Tibial nerve (tissue), 4 donors: ENCODE results near the gene RAD1. TPM values are rescaled to one million over a fixed set of nuclear protein-coding genes. Genes with fewer than 3 reads are reported as not detected.

Experiments
- DNase-seq, 2 donors: peaks; one replicate each; pipeline ENCODE4 v3.0.0-alpha.2; 2019; ENCODE audit warnings: low spot score in 2 of 2
- H3K27ac ChIP-seq, 4 donors: fragments of 200-600 bp; sonication (generic) in 3 of 4; one replicate each; pipeline ENCODE4 v1.5.1; 2017 to 2019; ENCODE audit warnings: mild to moderate bottlenecking in 1 of 4
- H3K27me3 ChIP-seq, 2 donors: fragments of 200-600 bp; sonication (generic) in 1 of 2; one replicate each; pipeline versions ENCODE4 v1.5.1 to v1.6.0; 2017 to 2019
- H3K36me3 ChIP-seq, 3 donors: fragments of 200-600 bp; sonication (generic); one replicate each; pipeline ENCODE4 v1.5.1; 2018 to 2019
- H3K4me1 ChIP-seq, 4 donors: fragments of 200-600 bp; sonication (generic) in 3 of 4; one replicate each; pipeline ENCODE4 v1.5.1; 2017 to 2019
- H3K4me3 ChIP-seq, 4 donors: fragments of 200-600 bp; sonication (generic) in 3 of 4; one replicate each; pipeline ENCODE4 v1.5.1; 2017 to 2019; ENCODE audit warnings: mild to moderate bottlenecking in 1 of 4, moderate library complexity in 1 of 4
- H3K9me3 ChIP-seq, 4 donors: fragments of 200-600 bp; sonication (generic) in 3 of 4; one replicate each; pipeline ENCODE4 v1.5.1; 2017 to 2019
- CTCF ChIP-seq, 5 experiments: fragments of 200-600 bp in 3 of 5; fragments of 450-650 bp in 2 of 5; sonication (generic) in 3 of 5; IDR thresholded peaks; one replicate each; pipeline ENCODE4 v1.5.1; 2016 to 2019; ENCODE audit warnings: antibody characterized with exemption in 5 of 5, mild to moderate bottlenecking in 3 of 5, moderate library complexity in 2 of 5
- EP300 ChIP-seq, 2 donors: sonication (generic); formaldehyde crosslinking; IDR thresholded peaks; one replicate each; pipeline ENCODE4 v1.6.1; 2017; ENCODE audit warnings: antibody characterized with exemption in 2 of 2, mild to moderate bottlenecking in 1 of 2
- POLR2A ChIP-seq, 2 donors: fragments of 450-650 bp; IDR thresholded peaks; one replicate each; pipeline ENCODE4 v1.6.1; 2017; ENCODE audit warnings: antibody characterized with exemption in 2 of 2, mild to moderate bottlenecking in 2 of 2, moderate library complexity in 2 of 2
- WGBS, 2 donors: methylation state at CpG; one replicate each; pipeline ENCODE4 v1.1.5; 2018; 5-methylcytosine and 5-hydroxymethylcytosine counted together
- total RNA-seq, 4 donors: library from RNA; depleted of rRNA; stranded (reverse); fragments of >200 nt; gene quantifications; one replicate each; pipeline ENCODE4 v1.1.0, GENCODE V29; 2016

RAD1 gene
- total RNA-seq, 4 donors from 2014 or later = 12.3 to 22.3 (median 16.7) TPM

GRCh38 chr5:34868791-34869190 is 46.5 kb downstream of the RAD1 start:
- no peak overlapping the region for H3K27ac ChIP-seq
- no peaks in the 10 kb centered on the region for H3K36me3 ChIP-seq
- no peaks in the 10 kb centered on the region for H3K9me3 ChIP-seq
- no peaks in the 10 kb centered on the region for H3K27me3 ChIP-seq
- WGBS, 2 donors = 96% methylated on average over 1 of the region's 1 CpG
- TF ChIP-seq EP300 (IDR thresholded peaks at IDR 0.05) (no peak), POLR2A (IDR thresholded peaks at IDR 0.05) (no peak), CTCF (IDR thresholded peaks at IDR 0.05) (no peak)
- no peak for DNase-seq
- H3K4me1 ChIP-seq = peaks cover 0 to 23% (median 0%) of the 10 kb centered on the region in 4 donors
- H3K4me3 ChIP-seq = no peak overlapping the region

GRCh38 chr5:34867660-34868059 is 47.6 kb downstream of the RAD1 start:
- Histone ChIP-seq H3K27me3 (no peaks in the 10 kb centered on the region), H3K9me3 (no peaks in the 10 kb centered on the region), H3K27ac (no peak overlapping the region), H3K4me1 (peaks cover 0 to 34% (median 0%) of the 10 kb centered on the region in 4 donors), H3K4me3 (no peak overlapping the region), H3K36me3 (no peaks in the 10 kb centered on the region)
- TF ChIP-seq EP300 (IDR thresholded peaks at IDR 0.05) (no peak), POLR2A (IDR thresholded peaks at IDR 0.05) (no peak), CTCF (IDR thresholded peaks at IDR 0.05) (no peak)
- 62 to 77% methylated on average over 3 of the region's 3 CpGs for WGBS, 2 donors
- no peak for DNase-seq

DNA sequence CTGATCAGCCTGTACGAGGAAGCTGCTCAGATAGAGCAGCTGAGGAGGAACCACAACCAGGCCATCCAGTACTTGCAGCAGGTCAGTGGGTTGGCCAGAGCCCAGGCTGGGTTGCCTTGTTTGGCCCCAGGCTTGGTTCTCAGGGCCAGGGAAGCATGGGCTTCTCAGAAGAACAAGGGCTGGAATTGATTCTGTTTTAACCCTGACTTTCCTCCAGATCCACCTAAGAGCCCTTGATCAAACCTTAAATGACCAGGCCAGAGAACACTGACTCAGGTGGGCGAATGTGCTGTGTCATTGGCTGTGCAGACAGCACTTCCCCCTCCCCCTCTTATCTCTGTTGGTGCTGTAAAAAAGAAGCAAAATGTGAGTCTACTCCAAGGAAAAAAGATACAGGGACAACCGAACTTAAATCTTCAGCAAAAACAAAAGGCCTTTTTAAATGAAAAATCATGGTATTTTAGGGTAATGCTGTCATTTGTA is 48.3 kb downstream of the RAD1 start:
- Histone ChIP-seq H3K9me3 (no peaks in the 10 kb centered on the region), H3K4me3 (no peak overlapping the region), H3K36me3 (no peaks in the 10 kb centered on the region), H3K4me1 (peaks cover 0 to 37% (median 0%) of the 10 kb centered on the region in 4 donors), H3K27me3 (no peaks in the 10 kb centered on the region), H3K27ac (no peak overlapping the region)
- WGBS, 2 donors = 68 to 79% methylated on average over 3 of the region's 3 CpGs
- no peak for DNase-seq
- TF ChIP-seq CTCF (IDR thresholded peaks at IDR 0.05) (no peak), EP300 (IDR thresholded peaks at IDR 0.05) (no peak), POLR2A (IDR thresholded peaks at IDR 0.05) (no peak)

DNA sequence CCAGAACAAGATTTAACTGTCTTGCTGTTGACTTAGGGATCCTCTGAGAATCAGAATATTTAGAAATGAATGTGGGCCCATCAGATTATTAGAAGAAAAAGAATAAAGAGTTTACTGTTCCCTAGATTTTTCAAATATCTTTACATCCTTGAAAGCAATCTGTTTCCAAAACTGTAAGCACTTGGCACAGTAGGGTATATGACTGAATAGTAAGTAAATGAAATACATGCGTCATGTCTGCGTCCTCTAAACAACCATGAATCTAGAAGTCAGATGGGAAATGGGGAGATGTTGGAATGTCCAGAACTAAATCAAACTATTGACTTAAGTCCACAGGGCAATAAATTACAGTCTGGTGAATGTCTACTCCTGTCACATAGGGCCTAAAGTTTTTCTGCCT is 50.2 kb downstream of the RAD1 start:
- H3K4me1 ChIP-seq = peaks cover 0 to 37% (median 0%) of the 10 kb centered on the region in 4 donors
- H3K9me3 ChIP-seq = no peaks in the 10 kb centered on the region
- H3K27me3 ChIP-seq = no peaks in the 10 kb centered on the region
- H3K4me3 ChIP-seq = no peak overlapping the region
- DNase-seq = no peak
- no peaks in the 10 kb centered on the region for H3K36me3 ChIP-seq
- WGBS, 2 donors = 51 to 55% methylated on average over 2 of the region's 2 CpGs
- TF ChIP-seq POLR2A (IDR thresholded peaks at IDR 0.05) (no peak), CTCF (IDR thresholded peaks at IDR 0.05) (no peak), EP300 (IDR thresholded peaks at IDR 0.05) (no peak)
- H3K27ac ChIP-seq = peak overlapping the region in 1 of 4 donors; percentile 22

DNA sequence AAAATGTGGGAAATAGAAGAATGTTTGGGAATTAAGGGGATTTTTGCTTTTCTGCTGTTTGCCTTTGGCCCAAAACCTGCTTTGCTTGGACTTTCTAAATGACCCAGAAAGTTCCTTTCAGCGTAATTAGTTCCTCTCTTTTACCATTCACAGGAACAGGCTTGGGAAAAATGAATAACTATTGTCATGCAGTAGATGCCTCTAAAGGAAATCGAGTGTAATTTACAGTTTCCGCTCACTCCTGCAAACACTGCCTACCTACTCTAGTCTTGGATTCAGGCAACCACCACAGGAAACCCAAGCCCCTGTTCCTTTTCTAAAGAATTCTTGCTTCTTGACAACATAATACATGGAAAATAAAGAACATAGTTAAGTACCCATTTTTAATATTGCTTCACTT is 51.4 kb downstream of the RAD1 start:
- TF ChIP-seq CTCF (IDR thresholded peaks at IDR 0.05) = no peak
- TF ChIP-seq POLR2A (IDR thresholded peaks at IDR 0.05) = no peak
- TF ChIP-seq EP300 (IDR thresholded peaks at IDR 0.05) = no peak
- no peaks in the 10 kb centered on the region for H3K36me3 ChIP-seq
- no peaks in the 10 kb centered on the region for H3K9me3 ChIP-seq
- peaks cover 0 to 37% (median under 1%) of the 10 kb centered on the region in 4 donors for H3K4me1 ChIP-seq
- H3K4me3 ChIP-seq = no peak overlapping the region
- 44 to 60% methylated on average over 3 of the region's 3 CpGs for WGBS, 2 donors
- no peak for DNase-seq
- no peak overlapping the region for H3K27ac ChIP-seq
- H3K27me3 ChIP-seq = no peaks in the 10 kb centered on the region
